HG03066 (cell line): ENCODE results near the gene BRAT1.
"Not testable (repeated sequence)": the region's sequence is repeated elsewhere in the genome, so short reads cannot be mapped to it uniquely, and the experiment has no call there.

Experiments used
- ATAC-seq: cut with Tn5 transposase; IDR thresholded peaks from one replicate; pipeline ENCODE4 v1.9.1; 2021; ENCODE audit warnings: low read depth; ENCODE audit not compliant: unreplicated experiment

Gene BRAT1

GRCh38 chr7:2540641-2541051 lies 14.7 kb downstream of the BRAT1 start:
- no peak for ATAC-seq

GRCh38 chr7:2540133-2540532 lies 15.2 kb downstream of the BRAT1 start:
- no peak for ATAC-seq

- ATAC-seq, result no peak
Observed at GRCh38 chr7:2539031-2539911, 16.1 kb downstream of the BRAT1 start.

GRCh38 chr7:2537981-2538851 lies 17.1 kb downstream of the BRAT1 start:
- no peak for ATAC-seq

GRCh38 chr7:2535872-2536627 lies 19.3 kb downstream of the BRAT1 start:
- not testable (repeated sequence) for ATAC-seq

GRCh38 chr7:2534214-2534613 lies 21.1 kb downstream of the BRAT1 start:
- not testable (repeated sequence) for ATAC-seq

GRCh38 chr7:2533566-2533965 lies 21.8 kb downstream of the BRAT1 start:
- not testable (repeated sequence) for ATAC-seq

GRCh38 chr7:2532816-2533215 lies 22.5 kb downstream of the BRAT1 start:
- ATAC-seq, result not testable (repeated sequence)

- not testable (repeated sequence) for ATAC-seq
Observed at GRCh38 chr7:2532199-2532772, 23.0 kb downstream of the BRAT1 start.

GRCh38 chr7:2531796-2532110 lies 23.6 kb downstream of the BRAT1 start:
- not testable (repeated sequence) for ATAC-seq

- not testable (repeated sequence) for ATAC-seq
Observed at GRCh38 chr7:2530994-2531795, 24.1 kb downstream of the BRAT1 start.

GRCh38 chr7:2530071-2530987 lies 25.0 kb downstream of the BRAT1 start:
- ATAC-seq, result no peak

GRCh38 chr7:2529161-2530070 lies 25.9 kb downstream of the BRAT1 start:
- peak; percentile 52 for ATAC-seq

GRCh38 chr7:2528481-2529095 lies 26.7 kb downstream of the BRAT1 start:
- no peak for ATAC-seq

- ATAC-seq, result no peak
Observed at GRCh38 chr7:2527505-2528467, 27.5 kb downstream of the BRAT1 start.
